Measurements from ENCODE around the gene GPR83. TPM values are rescaled to one million over a fixed set of nuclear protein-coding genes. Genes with fewer than 3 reads are reported as not detected.

The GPR83 gene
- total RNA-seq, 2 donors from 2014 or later = 0.11 to 0.30 TPM

DNA sequence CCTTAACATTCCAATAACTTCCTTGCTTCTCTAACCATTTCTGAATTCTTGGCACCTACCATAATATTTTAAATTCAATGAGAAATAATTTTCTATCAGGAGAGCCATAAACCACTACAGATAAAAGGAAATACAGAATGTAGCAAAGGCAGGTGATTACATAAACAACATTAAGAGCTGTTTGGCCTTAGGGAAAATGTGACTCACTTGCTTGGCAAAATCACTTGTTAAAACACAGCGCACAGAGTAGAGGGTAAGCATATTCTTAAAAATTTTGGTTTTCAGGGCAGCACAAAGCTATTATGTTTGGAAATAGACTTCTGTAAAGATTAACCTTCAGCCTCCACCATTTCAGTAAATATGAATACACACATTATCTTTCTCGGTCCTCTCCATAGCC lies 70.4 kb downstream of the GPR83 start:
- H3K27me3 Mint-ChIP-seq = peaks cover 12% of the 10 kb centered on the region
- ATAC-seq (replicated peaks) = no peak
- no peaks in the 10 kb centered on the region for H3K36me3 Mint-ChIP-seq (ENCODE audit: low read depth)
- no peak overlapping the region for H3K4me3 Mint-ChIP-seq
- H3K27ac Mint-ChIP-seq = no peak overlapping the region
- H3K4me1 Mint-ChIP-seq = no peaks in the 10 kb centered on the region
- no peaks in the 10 kb centered on the region for H3K9me3 Mint-ChIP-seq

GRCh38 chr11:94329501-94329900 lies 71.7 kb downstream of the GPR83 start:
- Mint-ChIP-seq H3K36me3 (ENCODE audit: low read depth) (no peaks in the 10 kb centered on the region), H3K4me1 (no peaks in the 10 kb centered on the region), H3K27ac (no peak overlapping the region), H3K4me3 (no peak overlapping the region), H3K27me3 (peaks cover 9% of the 10 kb centered on the region), H3K9me3 (no peaks in the 10 kb centered on the region)
- no peak for ATAC-seq (replicated peaks)

- peaks cover 11% of the 10 kb centered on the region for H3K27me3 Mint-ChIP-seq
- ATAC-seq (replicated peaks) = no peak
- no peaks in the 10 kb centered on the region for H3K4me1 Mint-ChIP-seq
- no peaks in the 10 kb centered on the region for H3K9me3 Mint-ChIP-seq
- no peak overlapping the region for H3K27ac Mint-ChIP-seq
- no peak overlapping the region for H3K4me3 Mint-ChIP-seq
- no peaks in the 10 kb centered on the region for H3K36me3 Mint-ChIP-seq (ENCODE audit: low read depth)
Observed at GRCh38 chr11:94328587-94329080, 72.6 kb downstream of the GPR83 start.

Other genes with a start within 250 kb of the GPR83 start
- not detected for gene IZUMO1R, start 96.8 kb downstream of the GPR83 start, total RNA-seq
- 10 to 100 TPM; 51.1 to 51.9 TPM for gene MRE11, start 92.4 kb upstream of the GPR83 start, total RNA-seq
- 10 to 100 TPM; 15.3 to 26.7 TPM for gene ANKRD49, start 92.6 kb upstream of the GPR83 start, total RNA-seq
- gene C11orf97, start 111.0 kb upstream of the GPR83 start, total RNA-seq = not detected
- 1 to 10 TPM; 3.9 to 5.4 TPM for gene FUT4, start 142.5 kb upstream of the GPR83 start, total RNA-seq
- gene PIWIL4, start 165.9 kb upstream of the GPR83 start, total RNA-seq = 1 to 10 TPM in 1 of 2 donors, under 1 TPM in 1; 0.48 to 1.1 TPM